GM18909 (cell line): Measurements from ENCODE around the gene GINS2.

Experiments used
- ATAC-seq: cut with Tn5 transposase; IDR thresholded peaks from one replicate; pipeline ENCODE4 v1.9.1; 2021; ENCODE audit warnings: mild to moderate bottlenecking; ENCODE audit not compliant: unreplicated experiment, poor library complexity

Gene GINS2

DNA sequence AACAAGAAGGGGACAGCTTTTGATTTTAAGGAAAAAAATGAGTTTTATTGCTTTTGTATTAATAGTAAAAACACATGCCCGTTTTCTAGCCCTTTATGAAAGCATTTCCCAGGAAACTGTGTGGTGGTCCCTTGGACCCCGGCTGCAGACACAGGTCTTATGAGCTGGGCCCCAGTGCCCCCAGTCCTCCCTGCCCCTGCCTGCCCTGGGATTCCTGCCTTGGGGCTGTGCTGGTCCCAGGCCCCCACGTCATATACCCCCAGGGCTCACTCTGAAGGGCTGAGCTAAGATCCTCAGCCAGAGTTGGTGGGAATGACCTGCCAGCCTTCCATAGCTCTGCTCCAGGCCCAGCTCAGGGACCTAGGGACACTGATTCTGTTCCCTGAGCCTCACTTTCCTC is 30.8 kb downstream of the GINS2 start:
- ATAC-seq: no peak

DNA sequence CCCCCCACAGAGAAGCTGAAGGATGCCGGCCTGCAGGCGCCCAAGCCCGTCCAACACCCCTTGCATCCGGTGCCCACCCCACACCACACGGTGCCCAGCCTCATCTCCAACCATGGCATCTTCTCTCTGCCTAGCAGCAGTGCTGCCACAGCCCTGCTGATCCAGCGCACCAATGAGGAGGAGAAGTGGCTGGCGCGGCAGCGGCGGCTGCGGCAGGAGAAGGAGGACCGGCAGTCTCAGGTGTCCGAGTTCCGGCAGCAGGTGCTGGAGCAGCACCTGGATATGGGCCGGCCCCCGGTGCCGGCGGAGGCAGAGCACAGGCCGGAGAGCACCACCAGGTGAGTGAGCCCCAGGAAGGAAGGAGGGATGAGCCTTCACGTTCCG is 31.5 kb downstream of the GINS2 start:
- no peak for ATAC-seq

DNA sequence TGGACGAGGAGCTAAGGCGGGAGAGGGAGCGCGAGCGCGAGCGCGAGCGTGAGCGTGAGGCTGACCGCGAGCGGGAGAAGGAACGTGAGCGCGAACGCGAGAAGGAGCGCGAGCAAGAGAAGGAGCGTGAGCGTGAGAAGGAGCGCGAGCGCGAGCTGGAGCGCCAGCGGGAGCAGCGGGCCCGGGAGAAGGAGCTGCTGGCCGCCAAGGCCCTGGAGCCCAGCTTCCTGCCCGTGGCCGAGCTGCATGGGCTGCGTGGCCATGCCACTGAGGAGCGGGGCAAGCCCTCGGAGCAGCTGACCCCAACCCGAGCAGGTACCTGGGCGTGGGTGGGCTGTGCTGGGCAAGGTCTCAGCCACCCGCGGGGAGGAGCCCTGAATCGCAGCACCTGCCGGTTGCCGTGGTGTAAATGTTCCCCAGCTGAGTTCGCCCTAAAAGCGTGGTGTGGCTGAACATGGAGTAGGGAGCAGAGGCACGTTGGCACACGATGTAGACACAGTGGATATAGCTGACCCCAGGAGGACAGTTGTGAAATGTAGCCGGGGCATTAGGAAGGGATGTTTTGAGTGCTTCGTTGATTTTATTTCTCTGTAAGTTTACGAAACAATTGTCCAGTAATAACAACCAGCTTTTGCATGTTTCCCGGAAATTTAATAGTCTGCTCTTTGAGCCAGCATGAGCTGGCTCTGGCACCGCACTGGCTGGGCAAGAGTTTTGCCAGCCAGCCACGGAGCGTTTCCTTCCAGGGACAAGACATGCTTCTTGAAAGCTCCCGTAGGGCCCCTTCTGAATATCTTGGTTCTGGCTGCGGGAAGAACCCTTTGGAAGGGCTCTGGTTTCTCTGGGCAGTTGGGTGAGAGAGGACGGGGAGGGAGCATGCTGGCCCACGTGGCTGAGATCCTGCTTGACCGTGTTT is 32.1 kb downstream of the GINS2 start:
- ATAC-seq: no peak

DNA sequence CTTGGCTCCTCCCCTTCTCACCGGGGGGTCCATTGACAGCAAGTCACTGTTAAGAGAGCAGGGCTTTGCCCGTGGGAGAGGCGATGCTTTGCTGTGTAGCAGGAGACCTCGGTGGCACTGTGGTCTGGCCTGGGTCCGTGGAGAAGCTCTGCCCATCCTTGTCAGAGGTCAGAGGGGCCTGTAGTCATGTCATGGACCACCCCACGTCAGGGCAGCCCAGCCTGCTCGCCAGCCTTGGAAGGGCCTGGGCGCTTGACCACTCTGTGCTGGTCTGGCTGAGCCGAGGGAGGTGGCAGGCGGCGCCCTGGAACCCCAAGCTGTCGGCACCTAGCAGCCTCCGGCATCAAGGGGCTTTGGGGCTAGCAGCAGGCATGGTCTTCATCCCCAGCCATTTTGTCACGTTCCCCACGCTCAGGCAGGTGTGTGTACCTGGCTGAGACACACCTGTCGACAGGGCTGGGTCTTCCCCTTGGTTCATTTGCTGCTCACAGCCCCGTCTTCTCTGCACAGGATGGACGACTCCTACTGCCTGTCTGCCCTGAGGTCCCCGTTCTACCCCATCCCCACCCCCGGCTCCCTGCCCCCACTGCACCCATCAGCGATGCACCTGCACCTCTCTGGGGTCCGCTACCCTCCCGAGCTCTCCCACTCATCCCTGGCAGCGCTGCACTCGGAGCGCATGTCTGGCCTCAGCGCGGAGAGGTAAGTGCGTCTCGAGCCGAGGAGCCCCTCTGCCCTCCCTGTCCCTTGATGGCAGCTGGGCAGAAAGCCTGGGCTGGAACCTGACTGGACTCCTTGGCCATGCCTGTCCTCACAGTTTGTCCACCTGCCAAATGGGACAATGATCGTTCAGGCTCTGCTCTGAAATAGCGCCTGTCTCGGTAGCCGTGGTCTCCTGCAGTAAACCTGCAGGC is 33.3 kb downstream of the GINS2 start:
- ATAC-seq: no peak

DNA sequence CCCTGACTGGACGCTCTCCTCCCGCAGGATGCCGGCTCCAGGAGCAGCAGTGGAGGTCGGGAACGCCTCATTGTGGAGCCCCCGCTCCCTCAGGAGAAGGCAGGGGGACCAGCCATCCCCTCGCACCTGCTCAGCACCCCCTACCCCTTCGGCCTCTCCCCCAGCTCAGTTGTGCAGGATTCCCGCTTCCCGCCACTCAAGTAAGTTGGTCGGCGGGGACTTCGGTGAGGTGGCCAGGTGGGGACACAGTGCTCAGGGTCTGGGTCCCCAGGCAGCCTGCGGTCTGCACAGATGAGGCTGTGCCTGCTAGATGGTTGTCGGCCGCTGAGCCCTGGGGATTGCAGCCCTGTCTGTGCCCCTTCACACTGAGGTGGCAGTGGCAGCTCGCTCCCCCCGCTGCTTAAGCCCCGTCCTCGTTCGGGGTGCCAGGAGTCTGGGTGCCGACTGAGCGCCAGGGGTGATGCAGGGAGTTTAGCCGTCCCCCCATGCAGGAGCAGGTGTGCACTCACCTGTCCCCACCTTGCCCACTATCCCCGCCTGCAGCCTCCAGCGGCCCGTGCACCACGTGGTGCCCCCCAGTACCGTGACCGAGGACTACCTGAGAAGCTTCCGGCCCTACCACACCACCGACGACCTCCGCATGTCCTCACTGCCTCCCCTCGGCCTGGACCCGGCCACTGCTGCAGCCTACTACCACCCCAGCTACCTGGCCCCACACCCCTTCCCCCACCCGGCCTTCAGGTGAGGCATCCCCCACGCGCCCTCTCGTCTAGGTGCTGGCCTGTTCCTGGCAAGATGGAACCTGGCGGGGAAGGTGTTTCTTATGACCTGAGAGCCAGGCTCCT is 34.3 kb downstream of the GINS2 start:
- ATAC-seq: no peak

DNA sequence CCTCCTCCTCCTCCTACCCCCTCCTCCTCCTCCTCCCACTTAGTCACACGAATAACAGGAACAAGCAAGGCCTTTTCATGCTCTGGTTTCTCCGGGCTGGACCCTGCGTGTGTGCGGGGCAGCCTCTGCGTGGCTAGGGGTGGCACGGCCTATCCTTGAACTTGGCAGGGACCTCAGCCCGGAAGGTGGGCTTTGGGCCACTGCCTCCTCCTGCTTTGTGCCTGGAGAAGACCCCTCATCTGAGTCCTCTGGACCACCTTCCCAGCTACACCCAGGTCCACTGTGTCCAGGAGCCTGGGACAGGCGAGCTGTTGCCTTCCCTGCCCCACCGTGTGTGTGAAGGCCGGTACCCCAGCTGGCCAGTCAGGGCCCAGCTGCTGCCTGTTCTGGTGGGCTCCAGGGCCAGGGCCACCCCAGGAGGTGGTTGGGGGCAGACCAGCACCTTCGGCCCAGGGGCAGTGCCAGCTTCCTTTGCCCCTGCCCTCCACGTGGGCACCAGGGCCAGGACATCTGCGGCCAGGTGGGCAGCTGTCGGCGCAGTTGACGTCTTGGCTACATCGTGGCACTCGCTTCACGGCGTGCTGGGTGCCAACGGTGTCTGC is 35.4 kb downstream of the GINS2 start:
- no peak for ATAC-seq

DNA sequence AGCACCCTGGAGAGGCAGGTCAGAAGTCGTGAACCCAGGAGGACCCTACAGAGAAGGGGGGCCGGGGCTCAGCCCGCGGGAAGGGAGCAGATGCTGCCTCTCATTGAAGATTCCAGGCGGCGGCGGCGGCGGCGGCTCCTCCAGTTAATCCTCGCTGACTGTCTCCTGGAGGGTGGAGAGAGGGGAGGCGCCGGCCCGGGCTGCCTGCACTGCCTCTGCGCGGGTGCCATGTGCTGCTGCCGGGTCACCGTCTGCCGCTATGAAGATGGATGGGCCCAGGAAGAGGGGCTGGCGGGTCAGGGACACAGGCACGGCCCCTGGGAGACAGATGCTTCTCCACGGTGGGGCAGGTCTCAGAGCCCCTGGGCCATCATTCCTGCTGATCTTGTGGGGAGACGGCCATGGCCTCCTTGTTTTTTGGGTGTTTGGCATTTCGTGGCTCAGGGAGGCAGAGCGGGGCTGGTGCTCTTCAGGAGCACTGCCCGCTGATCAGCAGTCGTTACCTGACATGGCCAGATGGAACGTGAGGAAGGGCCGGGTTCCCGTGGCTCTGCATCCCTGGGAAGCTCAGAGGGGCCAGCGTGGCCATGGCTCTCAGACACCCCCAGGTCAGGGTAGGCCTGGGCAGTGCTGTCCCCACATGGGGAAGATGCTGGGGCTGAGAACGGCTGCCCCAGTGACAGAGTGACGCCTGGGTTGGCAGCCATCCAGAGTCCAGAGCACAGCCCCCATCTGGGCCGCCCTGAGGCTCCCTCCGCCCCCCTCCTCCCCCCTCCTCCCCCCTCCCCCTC is 36.1 kb downstream of the GINS2 start:
- ATAC-seq: no peak

DNA sequence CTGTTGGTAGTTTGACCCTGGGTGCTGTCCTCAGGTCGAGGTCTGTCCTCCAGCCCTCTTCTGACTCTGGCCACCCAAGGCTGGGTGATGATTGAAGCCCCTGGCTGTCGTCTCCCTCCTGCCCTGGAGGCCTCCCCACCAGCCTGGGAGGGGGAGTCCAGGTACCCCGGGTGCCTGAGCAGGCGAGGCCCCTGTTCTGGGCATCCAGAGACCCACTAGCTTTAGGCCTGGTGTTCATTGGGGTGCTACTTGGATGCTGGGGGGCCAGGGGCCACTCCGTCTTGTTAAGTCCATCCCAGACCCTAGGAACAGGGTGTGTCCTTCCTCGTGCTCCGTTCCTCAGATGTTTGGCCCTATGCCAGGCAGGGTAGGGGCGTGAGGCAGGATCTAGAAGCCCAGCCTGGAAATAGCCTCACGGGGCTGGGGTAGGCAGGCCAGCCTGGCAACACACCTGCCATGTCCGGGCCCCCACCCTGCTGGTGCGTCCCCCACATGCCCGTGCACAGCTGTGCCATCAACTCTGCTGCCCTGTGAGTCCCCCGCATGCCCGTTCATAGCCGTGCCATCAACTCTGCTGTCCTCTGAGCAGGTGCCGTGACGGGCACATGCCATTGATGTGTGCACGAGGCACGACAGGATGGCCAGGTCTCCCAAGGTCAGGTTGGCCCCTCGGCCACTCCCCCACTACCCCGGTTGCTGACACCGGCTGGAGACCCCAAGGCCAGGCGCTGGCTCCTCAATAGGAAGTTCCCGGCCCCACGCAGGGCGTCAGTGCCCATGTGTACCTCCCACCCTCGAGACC is 36.9 kb downstream of the GINS2 start:
- ATAC-seq: no peak

DNA sequence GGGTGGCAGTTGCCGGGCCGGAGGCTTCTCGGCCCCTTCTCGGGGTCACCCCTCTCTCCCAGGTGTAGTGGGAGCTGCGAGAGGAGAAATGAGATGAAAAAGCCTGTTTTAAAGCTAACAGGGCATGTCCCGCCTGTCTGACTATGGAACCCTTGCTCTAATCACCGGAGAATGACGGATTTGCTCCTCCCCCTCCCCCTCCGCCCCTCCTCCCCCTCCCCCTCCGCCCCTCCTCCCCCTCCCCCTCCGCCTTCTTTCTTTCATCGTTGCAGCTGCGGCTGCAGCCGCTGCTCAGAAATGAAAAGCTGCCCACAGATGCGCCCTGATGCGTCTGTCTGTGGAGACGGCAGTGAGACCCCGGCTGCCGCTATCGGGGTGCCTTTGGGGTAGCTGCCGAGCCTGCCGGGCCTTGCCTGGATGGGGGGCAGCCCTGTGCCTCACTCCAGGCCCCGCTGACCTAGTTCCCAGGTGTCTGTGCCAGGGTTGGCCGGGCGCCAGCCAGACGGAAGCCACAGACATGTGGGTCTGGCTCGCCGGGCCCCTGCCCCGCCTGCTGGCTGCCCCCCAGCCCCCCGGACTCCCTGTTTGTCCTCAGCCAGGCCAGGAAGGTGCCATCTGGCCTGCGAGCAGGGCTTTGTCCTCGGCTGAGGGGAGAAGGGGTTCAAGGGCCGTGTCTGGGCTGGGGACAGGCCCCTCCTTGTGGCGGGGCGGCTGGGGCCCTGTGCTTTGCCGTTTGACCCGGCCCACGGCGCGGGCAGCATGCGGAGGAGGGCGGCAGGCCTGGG is 37.7 kb downstream of the GINS2 start:
- no peak for ATAC-seq

DNA sequence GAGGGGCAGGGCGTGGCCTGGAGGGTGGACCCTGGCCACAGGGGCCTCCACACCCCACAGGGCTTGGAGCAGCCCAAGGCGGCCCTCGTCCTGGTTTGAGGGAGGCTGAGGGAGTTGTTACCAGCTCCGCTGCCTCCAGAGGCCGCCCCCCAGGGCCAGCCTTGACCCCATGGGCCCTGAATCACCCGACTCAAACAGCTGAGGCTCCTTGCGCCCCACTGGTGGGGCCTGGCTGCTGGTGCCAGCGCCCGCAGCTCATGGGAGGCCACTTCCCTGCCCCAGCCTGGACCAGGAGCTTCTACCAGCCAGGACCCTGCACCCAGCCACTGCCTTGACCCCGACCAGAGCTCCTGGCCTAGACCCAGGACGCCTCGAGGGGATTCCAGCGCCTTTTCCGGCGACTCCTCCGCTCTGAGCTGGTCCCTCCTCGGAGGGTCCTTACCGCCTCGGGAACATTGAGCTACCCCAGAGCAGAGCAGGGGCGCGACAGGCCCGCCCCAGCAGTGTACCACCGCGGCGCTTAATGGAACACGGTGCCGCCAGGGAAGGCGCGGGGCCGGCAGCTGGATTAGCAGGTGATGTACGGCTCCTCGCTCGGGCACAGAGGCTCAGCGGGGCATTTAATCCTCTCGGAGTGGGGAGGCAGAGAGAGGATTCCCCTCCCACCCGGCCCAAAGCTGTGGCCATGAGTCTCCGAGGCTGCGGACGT is 38.5 kb downstream of the GINS2 start:
- ATAC-seq: no peak

DNA sequence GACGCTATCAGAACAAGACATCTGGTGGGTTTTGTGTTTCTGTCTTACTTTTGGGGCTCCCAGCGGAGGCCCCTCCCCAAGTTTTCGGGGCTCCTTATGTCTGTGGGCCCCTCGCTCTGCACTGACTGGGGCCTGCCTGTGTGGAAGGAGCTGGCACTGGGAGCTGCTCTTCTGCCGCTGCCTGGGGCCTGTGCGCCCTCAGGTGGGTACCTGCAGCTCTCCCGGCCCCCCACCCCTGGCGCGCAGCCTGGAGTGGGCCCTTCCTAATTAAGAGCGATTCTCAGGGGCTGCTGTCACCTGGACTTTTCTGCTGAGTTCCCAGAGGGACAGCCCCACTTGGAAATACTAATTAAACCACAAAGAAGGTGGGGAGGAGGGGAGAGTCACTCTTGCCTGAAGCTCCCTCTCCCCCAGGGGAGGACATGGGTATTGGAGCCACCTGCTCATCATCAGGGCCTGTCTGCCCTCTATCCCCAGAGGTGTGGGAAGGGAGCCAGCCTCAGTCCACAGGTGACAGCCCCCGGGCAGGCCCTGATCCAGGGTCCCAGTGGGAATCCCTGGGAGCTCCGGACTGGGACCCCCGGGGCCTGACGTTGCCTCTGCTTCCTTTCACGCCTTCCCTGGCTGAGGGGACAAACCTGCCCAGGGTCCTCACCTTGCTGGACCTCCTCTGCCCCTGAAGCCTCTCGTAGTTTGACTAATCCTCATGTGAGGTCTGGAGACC is 39.2 kb downstream of the GINS2 start:
- ATAC-seq: no peak

DNA sequence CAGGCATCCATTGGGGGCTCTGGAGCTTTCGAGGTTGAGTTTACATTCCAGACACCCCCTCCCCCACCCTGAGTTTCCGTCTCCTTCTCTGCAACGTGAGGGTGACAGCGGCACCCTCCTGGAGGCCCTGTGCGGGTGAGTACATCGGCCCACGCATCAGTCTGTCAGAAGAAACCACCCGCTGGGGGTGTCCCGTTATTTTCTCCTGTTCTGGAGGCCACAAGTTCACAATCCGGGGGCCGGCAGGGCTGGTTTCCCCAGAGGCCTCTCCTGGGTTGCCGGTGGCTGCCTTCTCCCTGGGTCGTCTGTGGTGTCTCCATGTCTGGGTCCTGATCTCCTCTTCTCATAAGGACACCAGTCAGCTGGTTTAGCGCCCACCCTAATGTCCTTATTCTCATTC is 39.9 kb downstream of the GINS2 start:
- ATAC-seq: no peak

DNA sequence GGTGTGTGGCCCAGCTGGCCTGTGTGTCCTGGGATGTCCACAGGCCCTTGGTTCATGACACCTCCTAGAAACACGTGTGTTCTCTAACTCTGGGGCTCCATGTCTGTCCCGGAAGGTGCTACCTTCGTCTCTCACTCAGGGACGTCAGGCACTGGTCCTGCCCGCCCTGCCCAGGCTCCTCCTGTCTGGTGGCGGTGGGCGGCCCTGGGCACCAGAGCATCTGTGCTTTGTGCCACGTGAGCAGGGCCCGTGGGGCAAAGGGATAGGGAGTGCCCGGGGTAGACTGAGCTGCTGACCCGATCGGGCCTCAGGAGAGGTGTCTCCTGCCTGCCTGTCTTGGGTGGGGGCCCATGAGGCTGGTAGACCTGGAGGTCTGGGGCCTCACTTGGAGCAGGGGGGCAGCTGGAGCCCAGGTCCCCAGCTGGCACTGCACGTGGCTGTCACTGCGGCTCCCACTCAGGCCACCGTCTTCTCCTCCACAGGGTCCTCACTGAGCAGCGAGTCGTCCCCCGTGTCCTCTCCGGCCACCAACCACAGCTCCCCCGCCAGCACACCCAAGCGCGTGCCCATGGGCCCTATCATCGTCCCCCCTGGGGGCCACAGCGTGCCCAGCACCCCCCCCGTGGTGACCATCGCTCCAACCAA is 40.6 kb downstream of the GINS2 start:
- no peak for ATAC-seq

DNA sequence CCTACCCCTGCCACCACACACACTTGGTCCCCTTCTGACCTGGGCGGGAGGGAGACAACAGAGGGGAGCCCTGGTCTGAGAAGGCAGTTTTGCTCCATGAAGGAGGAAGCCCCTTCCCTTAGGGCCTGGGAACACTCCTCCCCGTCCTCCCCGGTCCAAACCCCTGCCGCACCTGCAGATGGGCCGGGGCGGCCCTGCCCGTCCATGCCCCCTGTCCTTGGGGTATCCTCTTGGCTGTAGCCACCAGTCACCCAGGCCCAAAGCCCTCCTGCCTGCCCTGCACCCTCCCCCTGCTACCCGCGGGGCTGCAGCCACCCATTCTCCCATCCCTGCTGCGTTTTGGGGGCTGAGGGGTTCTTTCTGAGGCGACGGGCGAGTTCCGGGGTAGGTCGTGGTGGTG is 41.8 kb downstream of the GINS2 start:
- ATAC-seq: no peak

DNA sequence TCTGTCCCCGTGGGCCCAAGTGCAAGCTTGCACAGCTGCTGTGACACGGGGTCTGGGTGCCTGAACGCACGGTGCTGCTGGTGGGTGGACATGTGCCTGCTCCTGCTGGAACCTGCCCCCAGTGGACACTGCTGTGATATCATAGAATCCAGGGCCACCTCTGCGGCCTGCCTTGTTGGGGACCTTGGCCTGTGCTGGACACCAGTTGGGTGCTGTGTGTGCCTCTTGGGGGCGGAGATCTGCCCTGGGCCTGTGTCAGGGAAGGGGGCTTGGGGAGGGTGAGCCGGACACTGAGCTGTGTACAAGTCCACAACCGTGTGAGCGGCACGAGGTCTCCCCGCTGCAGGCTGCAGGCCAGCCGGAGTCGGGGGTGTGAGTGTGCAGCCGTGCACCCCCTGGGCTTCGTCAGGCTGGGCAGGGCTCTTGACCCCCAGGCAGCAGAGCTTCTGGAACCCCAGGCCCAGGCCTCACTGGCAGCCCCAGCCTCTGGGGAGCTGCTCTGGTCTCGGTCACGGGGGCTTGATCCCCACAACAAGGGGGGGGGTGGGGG is 42.3 kb downstream of the GINS2 start:
- no peak for ATAC-seq
